ENCODE measurements around the gene GGCX.

DNA sequence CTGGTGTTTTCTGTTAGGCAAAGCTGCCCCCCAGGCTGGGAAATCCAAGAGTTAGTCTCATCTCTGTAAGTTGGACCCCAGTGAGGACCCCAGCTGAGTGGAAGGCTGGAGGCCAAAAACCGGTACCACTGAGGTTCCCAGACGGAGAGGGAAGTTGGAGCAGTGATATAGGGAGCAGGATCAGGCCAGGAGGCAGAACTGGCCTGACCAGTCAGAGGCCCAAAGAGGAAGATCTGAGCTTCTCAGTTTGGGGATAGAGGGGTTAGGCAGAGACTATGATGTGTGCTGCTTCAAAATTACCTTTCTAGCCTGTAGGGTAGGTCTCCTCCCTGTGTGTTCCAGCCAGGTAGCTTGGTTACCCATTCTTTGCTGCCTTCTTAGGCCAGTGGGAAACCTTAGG lies 29.7 kb upstream of the GGCX start:
- TF ChIP-seq, protein P1, sequence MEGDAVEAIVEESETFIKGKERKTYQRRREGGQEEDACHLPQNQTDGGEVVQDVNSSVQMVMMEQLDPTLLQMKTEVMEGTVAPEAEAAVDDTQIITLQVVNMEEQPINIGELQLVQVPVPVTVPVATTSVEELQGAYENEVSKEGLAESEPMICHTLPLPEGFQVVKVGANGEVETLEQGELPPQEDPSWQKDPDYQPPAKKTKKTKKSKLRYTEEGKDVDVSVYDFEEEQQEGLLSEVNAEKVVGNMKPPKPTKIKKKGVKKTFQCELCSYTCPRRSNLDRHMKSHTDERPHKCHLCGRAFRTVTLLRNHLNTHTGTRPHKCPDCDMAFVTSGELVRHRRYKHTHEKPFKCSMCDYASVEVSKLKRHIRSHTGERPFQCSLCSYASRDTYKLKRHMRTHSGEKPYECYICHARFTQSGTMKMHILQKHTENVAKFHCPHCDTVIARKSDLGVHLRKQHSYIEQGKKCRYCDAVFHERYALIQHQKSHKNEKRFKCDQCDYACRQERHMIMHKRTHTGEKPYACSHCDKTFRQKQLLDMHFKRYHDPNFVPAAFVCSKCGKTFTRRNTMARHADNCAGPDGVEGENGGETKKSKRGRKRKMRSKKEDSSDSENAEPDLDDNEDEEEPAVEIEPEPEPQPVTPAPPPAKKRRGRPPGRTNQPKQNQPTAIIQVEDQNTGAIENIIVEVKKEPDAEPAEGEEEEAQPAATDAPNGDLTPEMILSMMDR (CRISPR knock-in tag; IDR thresholded peaks at IDR 0.05): no peak
- TF ChIP-seq SIN3B (IDR thresholded peaks at IDR 0.05; ENCODE audit: low read length): no peak

All from HepG2 (cell line).